ENCODE results near the gene NLRC5. TPM values are rescaled to one million over a fixed set of nuclear protein-coding genes. Genes with fewer than 3 reads are reported as not detected.
"Not testable (repeated sequence)": the region's sequence is repeated elsewhere in the genome, so short reads cannot be mapped to it uniquely, and the experiment has no call there.

Gene NLRC5
- total RNA-seq, 2 donors from 2014 or later = 78.1 to 79.7 TPM

DNA sequence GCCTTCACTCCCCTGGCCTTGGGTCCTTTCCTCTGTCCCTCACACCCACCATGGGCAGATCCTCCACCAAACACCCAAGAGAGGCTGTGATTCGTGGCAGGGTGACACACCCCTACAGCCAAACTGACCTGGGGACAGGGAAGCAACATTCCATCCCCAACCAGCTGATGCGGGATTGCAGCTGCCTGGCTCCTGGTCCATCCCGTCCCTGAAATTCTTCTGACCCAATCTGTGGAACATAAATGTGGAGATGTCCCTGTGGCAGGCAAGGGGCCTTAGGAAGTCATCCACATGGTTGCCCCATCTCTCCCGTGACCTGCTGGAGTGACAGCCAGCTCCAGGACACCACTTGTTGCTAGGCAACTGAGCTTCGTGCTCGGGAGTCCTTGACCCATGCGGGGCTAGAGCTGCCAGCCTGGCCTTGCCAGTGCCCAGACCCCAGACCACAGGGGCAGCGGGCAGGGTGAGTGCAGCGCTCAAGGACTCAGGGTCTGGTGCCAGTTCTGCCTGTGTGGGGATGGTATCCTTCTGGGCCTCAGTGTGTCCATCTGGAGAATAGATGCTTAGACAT, 69.0 kb downstream of the NLRC5 start:
- Histone ChIP-seq H3K36me3 (peaks cover 5% of the 10 kb centered on the region), H3K27ac (no peak overlapping the region), H3K27me3 (no peaks in the 10 kb centered on the region), H3K4me1 (no peaks in the 10 kb centered on the region), H3K4me3 (no peak overlapping the region), H3K9ac (ENCODE audit: low read depth in 2 of 2, low read length in 2 of 2) (no peak overlapping the region), H3K9me3 (no peaks in the 10 kb centered on the region)
- no peak for DNase-seq
- intact Hi-C loops (cut with DNase I) = no loop called here
- TF ChIP-seq, protein P1, sequence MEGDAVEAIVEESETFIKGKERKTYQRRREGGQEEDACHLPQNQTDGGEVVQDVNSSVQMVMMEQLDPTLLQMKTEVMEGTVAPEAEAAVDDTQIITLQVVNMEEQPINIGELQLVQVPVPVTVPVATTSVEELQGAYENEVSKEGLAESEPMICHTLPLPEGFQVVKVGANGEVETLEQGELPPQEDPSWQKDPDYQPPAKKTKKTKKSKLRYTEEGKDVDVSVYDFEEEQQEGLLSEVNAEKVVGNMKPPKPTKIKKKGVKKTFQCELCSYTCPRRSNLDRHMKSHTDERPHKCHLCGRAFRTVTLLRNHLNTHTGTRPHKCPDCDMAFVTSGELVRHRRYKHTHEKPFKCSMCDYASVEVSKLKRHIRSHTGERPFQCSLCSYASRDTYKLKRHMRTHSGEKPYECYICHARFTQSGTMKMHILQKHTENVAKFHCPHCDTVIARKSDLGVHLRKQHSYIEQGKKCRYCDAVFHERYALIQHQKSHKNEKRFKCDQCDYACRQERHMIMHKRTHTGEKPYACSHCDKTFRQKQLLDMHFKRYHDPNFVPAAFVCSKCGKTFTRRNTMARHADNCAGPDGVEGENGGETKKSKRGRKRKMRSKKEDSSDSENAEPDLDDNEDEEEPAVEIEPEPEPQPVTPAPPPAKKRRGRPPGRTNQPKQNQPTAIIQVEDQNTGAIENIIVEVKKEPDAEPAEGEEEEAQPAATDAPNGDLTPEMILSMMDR (IDR thresholded peaks at IDR 0.05) = no peak

DNA sequence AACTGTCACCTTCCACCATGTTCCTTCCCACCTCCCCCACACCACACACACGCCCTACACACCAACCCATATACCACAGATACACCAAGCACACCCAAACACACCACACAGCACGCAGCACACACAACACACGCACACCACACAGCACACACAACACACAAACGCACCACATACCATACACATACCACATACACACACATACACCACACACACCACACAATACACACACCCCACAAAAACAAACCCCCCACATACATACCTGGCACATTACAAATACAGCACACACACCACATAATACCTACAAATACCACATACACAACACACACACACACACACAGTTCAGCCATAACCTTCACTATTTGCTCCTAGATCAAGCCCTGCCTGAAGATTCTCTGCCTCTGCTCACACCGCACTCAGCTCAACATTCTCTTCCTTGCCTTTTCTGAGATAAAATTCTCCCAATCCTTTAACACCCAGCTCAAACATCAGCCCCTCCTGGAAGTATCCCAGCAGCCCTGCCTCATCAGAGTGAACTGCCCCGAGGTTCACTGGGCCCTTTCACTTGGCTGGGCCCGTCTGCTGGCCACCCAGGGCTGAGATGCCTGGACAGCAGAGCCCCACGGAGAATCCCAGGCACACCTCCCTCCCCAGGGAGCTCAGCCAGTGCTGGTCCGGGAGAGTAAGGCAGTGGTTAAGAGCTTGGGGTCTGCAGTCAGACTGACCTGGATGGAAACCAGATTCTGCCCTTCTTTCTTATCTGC, 71.1 kb downstream of the NLRC5 start:
- no peak overlapping the region for H3K27ac ChIP-seq
- no peak for DNase-seq
- TF ChIP-seq, protein P1 (IDR thresholded peaks at IDR 0.05) = no peak
- no peaks in the 10 kb centered on the region for H3K9me3 ChIP-seq
- no peaks in the 10 kb centered on the region for H3K4me1 ChIP-seq
- no peaks in the 10 kb centered on the region for H3K27me3 ChIP-seq
- no peaks in the 10 kb centered on the region for H3K36me3 ChIP-seq
- intact Hi-C loops (cut with DNase I) = no loop called here
- no peak overlapping the region for H3K9ac ChIP-seq (ENCODE audit: low read depth in 2 of 2, low read length in 2 of 2)
- no peak overlapping the region for H3K4me3 ChIP-seq

DNA sequence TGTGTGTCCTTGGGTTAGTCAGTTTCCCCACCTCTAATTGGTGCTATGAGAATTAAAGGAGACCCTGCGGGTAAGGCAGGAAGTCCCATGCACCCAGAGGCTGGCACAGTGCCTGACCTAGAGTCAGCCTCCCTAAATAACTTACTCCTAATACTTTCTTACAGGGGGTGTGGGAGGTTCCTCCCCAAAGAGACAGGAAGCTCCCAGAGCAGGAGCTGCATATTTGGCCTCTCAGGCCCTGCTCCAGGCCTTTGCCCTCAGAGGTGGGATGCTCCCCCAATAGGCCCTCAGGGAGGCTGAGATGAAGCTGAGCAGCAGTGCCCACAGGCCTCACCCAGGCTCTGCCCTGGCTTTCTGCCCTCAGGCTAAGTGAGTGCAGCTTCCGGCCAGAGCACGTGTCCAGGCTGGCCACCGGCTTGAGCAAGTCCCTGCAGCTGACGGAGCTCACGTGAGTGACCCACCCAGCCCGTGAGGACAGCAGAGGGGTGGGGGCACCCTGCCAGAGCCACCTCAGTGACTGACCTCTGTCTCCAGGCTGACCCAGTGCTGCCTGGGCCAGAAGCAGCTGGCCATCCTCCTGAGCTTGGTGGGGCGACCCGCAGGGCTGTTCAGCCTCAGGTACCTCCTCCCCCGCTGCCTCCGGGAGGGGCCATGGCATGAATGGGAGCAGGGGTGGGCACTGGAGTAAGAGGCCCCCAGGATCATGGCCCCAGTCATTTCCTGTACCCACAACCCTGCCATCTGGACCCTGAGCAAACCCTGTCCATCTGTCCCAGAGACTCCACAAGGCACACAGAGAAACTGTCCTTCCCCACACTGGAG, 71.9 kb downstream of the NLRC5 start:
- no peak for DNase-seq
- Histone ChIP-seq H3K4me1 (no peaks in the 10 kb centered on the region), H3K27me3 (no peaks in the 10 kb centered on the region), H3K27ac (no peak overlapping the region), H3K36me3 (no peaks in the 10 kb centered on the region), H3K9me3 (no peaks in the 10 kb centered on the region), H3K4me3 (no peak overlapping the region), H3K9ac (ENCODE audit: low read depth in 2 of 2, low read length in 2 of 2) (peak overlapping the region in 1 of 2 donors; percentile 24)
- intact Hi-C loops (cut with DNase I) = no loop called here
- TF ChIP-seq, protein P1 (IDR thresholded peaks at IDR 0.05) = no peak

DNA sequence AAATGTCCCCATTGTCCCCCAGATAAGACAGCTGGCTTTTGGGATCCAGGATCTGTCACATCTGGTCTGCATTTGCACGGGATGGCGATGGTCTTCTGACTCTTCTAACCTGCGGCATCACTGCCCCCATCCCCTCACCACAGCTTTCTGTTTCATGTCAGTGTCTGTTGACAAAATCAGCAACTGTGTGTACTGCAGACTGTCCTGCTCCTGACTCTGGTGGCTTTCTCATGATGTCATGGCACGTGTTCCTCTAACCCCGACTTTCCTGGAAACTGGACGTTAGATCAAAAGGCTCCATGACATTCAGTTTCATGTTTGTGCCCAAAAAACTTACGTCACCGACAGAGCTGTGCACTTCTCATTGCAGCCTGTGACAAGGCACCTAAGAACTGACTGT, 73.0 kb downstream of the NLRC5 start:
- Histone ChIP-seq H3K27me3 (no peaks in the 10 kb centered on the region), H3K9ac (ENCODE audit: low read depth in 2 of 2, low read length in 2 of 2) (no peak overlapping the region), H3K9me3 (no peaks in the 10 kb centered on the region), H3K4me1 (no peaks in the 10 kb centered on the region), H3K27ac (no peak overlapping the region), H3K36me3 (no peaks in the 10 kb centered on the region), H3K4me3 (no peak overlapping the region)
- intact Hi-C loops (cut with DNase I) = no loop called here
- DNase-seq = no peak
- TF ChIP-seq, protein P1 (IDR thresholded peaks at IDR 0.05) = no peak

DNA sequence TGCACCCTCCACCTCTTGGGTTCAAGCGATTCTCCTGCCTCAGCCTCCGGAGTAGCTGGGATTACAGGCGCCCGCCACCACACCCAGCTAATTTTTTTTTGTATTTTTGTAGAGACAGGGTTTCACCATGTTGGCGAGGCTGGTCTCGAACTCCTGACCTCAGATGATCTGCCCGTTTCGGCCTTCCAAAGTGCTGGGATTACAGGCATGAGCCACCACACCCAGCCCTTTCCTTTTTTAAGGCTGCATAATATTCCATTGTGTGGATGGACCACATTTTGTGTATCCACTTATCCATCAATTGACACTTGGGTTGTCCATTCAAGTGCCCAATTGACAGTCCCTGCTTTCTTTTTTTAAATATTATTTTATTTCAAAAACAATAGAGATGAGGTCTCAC, 73.8 kb downstream of the NLRC5 start:
- H3K36me3 ChIP-seq; H3K27ac ChIP-seq; H3K9me3 ChIP-seq; H3K4me3 ChIP-seq; H3K9ac ChIP-seq (ENCODE audit: low read depth in 2 of 2, low read length in 2 of 2); intact Hi-C loops (cut with DNase I); H3K4me1 ChIP-seq; DNase-seq; H3K27me3 ChIP-seq: not testable (repeated sequence)
